ENCODE data around the gene PHKA2.

Gene PHKA2

DNA sequence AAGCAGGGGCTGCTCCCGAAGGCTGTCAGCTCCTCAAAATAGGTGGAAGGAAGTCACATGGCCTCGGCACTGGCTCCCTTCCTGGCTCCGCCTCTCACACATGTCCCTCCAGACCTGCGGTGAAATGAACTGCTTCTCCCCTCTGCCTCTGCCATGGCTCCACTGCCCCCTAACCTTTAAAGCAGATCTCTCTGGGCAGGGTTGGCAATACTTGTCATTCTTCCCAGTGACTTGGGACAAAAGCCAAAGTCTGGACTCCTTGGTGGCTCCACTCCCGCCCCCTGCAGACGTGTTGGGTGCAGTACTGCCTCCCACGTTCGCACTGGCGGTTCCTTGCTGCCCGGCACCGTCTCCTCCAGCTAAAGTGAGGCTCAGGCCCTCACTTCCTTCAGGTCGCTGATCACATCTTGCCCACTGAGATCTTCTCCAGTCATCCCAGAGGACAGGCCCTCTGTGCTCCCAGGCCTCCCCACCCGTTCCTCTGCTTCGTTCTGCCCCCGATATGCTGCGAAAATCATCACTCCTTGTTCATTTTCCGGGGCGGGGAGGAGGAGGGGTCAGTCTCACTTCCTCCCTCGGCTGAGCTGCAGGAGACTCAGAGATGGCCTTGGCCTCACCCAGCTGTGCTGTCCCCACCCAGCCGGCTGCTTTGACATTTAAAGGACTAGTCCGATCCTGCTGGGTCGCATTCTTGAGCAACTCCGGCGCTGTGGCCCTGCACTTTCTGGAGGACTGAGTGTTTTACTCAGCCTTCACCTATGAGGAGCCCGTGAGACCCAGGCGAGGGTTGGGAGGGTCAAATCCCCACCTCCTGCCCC is 97.4 kb downstream of the PHKA2 start:
- peak overlapping the region; percentile 83 for H3K27ac Mint-ChIP-seq
- peak overlapping the region; percentile 70 for H3K4me3 Mint-ChIP-seq
- no peaks in the 10 kb centered on the region for H3K36me3 Mint-ChIP-seq
- no peaks in the 10 kb centered on the region for H3K9me3 Mint-ChIP-seq
- CTCF ChIA-PET, result interaction anchor here (0.8 kb wide), 1 partner anchor 9 kb away, joined by 3 read pairs; no protein-coding TSS in a partner anchor
- peak; percentile 58 for DNase-seq
- H3K4me1 Mint-ChIP-seq, result peaks cover 32% of the 10 kb centered on the region
- H3K27me3 Mint-ChIP-seq, result no peaks in the 10 kb centered on the region

DNA sequence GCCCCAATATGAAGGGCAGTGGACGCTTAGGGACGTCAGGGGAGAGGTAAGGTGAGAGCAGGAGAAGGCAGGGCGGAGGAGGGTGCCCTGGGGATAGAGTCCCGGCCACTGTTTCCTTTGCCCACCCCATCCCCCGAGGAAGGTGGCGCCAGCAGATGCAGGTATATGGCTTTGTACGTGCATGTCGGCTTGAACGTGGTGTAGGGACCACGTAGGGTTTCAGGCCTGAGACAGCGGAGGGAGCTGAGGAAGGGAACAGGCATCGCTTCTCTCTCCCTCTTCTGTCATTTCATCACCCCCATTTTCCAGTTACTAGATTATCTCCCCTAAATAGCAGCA is 97.9 kb downstream of the PHKA2 start:
- peak overlapping the region; percentile 83 for H3K27ac Mint-ChIP-seq
- H3K4me3 Mint-ChIP-seq, result peak overlapping the region; percentile 70
- CTCF ChIA-PET, result no interaction called here
- H3K27me3 Mint-ChIP-seq, result no peaks in the 10 kb centered on the region
- no peaks in the 10 kb centered on the region for H3K9me3 Mint-ChIP-seq
- DNase-seq, result peak; percentile 28
- H3K4me1 Mint-ChIP-seq, result peaks cover 32% of the 10 kb centered on the region
- no peaks in the 10 kb centered on the region for H3K36me3 Mint-ChIP-seq

DNA sequence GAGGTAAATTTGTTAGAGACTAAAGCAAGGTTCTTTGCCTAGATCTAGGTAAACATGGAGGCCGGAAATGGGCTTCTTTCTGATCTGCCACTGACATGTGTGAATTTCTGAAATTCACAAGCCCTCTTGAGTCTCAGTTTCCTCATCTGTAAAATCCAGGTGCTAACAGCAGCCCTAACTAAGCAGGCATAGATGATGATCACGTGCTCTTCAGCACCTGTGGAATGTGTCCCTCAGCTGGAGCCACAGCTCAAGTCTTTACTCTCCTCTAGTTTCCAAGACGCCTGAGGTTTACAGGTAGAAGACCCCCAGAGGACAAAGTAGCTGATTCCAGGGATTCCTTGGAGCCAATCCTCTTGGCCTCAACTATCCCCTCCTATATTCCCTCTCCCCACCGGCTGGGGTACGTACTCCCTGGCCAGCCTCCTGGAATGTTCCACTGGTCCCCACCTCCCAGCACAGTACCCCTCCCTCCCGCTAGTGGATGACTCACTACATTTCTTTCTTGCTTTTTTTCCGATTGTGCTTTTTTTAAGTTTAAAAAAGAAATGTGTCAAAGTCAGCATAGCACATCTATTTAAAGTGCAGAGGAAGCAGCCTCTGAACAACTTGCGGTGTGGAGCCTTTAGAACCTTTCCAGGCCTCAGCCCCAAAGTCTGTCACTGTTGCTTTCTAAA is 98.4 kb downstream of the PHKA2 start:
- peak overlapping the region; percentile 70 for H3K4me3 Mint-ChIP-seq
- peaks cover 32% of the 10 kb centered on the region for H3K4me1 Mint-ChIP-seq
- DNase-seq, result no peak
- no peaks in the 10 kb centered on the region for H3K36me3 Mint-ChIP-seq
- CTCF ChIA-PET, result no interaction called here
- peak overlapping the region; percentile 83 for H3K27ac Mint-ChIP-seq
- no peaks in the 10 kb centered on the region for H3K27me3 Mint-ChIP-seq
- no peaks in the 10 kb centered on the region for H3K9me3 Mint-ChIP-seq

DNA sequence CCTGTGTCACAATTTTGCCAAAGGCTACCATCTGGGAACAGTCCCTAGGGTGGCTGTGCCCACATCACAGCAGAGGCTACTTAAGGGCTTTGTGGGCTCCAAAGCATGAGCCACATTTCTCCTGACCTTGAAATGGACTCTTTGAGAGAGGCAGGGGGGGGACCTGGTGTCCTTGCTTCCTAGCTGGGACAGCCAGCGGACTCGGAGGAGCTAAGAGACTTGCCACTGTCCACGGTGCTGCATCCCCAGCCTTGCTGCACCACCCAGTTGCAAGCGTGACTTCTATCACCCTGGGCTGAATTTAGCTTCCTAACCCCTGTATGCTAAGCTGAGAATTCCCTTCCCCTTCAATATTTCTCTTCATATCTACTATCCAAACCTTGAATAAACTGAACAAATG is 99.0 kb downstream of the PHKA2 start:
- no peaks in the 10 kb centered on the region for H3K9me3 Mint-ChIP-seq
- no peaks in the 10 kb centered on the region for H3K27me3 Mint-ChIP-seq
- DNase-seq, result no peak
- H3K36me3 Mint-ChIP-seq, result no peaks in the 10 kb centered on the region
- H3K4me3 Mint-ChIP-seq, result no peak overlapping the region
- H3K4me1 Mint-ChIP-seq, result peaks cover 31% of the 10 kb centered on the region
- H3K27ac Mint-ChIP-seq, result no peak overlapping the region
- CTCF ChIA-PET, result no interaction called here

DNA sequence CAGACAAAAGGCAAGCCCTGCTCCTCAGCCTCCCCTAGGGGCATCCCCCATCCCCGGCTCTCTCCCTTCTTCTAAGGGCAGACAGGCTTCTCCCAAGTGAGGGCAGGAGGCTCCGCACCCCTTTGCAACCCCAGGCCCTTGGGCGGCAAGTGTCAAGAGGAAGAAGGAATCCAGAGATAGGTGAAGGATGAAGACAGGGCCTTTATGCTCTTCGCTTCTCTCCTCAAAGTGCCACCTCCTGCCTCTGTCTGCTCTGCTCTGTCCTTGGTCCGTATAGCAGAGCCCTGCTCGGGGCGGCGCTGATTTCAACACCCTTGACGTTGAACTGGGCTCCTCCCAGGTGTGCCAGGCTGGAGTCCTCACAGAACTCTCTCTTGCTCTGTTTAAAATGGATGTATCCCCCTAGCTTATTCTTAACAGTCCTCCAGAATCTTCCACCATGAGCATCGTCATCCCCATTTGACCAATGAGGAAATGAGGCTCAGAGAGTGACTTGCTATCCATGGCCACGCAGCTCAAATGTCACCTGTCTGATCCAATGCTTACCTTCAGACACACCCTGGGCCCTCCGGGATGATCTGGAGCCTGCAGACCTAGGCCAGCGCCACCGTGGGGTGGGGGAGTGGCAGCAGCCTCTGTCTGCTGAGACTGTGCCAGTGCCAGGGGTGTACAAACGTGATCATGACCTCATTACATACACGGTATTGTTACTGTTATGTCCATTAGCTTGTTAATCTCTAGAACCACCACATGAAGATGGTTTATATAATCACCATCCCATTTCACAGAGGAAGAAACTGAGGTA is 99.8 kb downstream of the PHKA2 start:
- CTCF ChIA-PET, result no interaction called here
- Mint-ChIP-seq H3K4me1 (peaks cover 28% of the 10 kb centered on the region), H3K27ac (no peak overlapping the region), H3K4me3 (no peak overlapping the region), H3K36me3 (no peaks in the 10 kb centered on the region), H3K9me3 (no peaks in the 10 kb centered on the region), H3K27me3 (no peaks in the 10 kb centered on the region)
- no peak for DNase-seq

DNA sequence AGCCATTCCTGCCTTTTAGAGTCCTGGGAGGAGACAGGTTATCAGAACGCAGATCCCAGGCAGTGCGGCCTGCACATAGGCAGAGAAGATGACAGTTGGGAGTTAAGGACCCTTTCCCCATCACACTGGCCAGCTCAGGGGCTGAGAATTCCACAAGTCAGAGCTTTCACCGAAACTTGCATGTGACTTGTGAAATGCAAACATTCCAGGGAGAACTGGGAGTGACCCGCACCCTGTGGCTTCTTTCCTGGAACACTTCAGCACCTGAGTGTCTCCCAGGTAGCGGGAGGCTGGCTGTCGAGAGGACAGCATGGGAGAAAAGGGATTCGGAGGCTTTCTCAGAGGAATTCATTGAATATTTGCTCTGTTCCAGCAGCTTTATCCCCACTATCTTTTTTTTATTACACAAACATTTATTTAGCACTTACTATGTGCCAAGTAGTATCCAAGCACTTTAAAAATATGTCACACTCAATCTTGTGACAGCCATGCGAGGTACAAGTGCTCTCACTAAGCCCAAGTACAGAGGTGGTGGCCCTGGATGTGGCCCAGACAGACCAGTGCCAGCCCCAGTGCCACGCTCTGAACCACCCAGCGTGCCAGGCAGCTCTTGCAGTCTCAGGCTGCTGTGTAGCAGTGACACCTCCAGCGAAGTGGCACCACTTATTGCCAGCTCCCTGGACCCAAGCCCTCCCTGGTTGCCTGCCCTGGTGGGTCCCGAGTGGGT is 100.5 kb downstream of the PHKA2 start:
- DNase-seq, result no peak
- CTCF ChIA-PET, result no interaction called here
- Mint-ChIP-seq H3K4me3 (no peak overlapping the region), H3K27me3 (no peaks in the 10 kb centered on the region), H3K36me3 (no peaks in the 10 kb centered on the region), H3K27ac (no peak overlapping the region), H3K9me3 (no peaks in the 10 kb centered on the region), H3K4me1 (peaks cover 28% of the 10 kb centered on the region)

DNA sequence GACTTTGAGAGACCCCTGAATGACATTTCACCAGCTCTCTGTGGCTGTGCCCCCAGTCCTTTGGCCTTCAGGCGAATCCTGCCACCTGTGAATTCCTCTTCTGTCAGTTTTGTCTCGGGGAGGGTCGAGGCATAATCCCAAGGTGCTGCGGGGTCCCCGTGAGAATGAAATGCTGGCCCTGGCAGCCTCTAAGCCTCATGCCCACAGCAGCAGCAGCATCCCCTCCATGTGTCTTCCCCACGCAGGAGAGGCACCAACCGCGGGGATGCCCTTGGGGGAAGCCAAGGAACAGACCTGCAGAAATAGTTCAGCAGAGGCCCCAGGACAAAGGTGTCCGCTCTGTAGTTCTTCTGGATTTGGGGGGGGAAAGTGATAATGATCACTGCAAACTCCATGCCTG is 104.8 kb downstream of the PHKA2 start:
- DNase-seq, result no peak
- no peak overlapping the region for H3K27ac Mint-ChIP-seq
- H3K27me3 Mint-ChIP-seq, result peaks cover 4% of the 10 kb centered on the region
- no peaks in the 10 kb centered on the region for H3K4me1 Mint-ChIP-seq
- H3K36me3 Mint-ChIP-seq, result no peaks in the 10 kb centered on the region
- H3K4me3 Mint-ChIP-seq, result no peak overlapping the region
- no peaks in the 10 kb centered on the region for H3K9me3 Mint-ChIP-seq
- CTCF ChIA-PET, result interaction anchor here (0.6 kb wide), 1 partner anchor 87 kb away, joined by 3 read pairs; no protein-coding TSS in a partner anchor

DNA sequence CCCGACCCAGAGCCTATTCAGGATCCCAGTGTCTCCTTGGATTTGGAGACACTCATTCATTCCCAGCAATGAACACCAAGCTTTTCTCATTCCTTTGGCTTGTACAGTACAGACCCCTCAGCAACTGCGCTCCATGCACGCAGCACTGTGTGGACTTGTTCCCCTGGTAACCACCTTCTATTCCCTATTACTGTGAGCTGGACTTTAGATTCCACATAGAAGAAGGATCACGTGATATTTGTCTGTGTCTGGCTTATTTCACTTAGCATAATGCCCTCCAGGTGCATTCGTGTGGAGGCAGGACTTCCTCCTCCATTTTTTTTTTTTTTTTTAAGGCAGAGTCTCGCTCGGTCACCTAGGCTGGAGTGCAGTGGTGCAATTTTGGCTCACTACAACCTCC is 106.4 kb downstream of the PHKA2 start:
- H3K4me1 Mint-ChIP-seq, result no peaks in the 10 kb centered on the region
- H3K36me3 Mint-ChIP-seq, result no peaks in the 10 kb centered on the region
- no peaks in the 10 kb centered on the region for H3K9me3 Mint-ChIP-seq
- no peak for DNase-seq
- peaks cover 4% of the 10 kb centered on the region for H3K27me3 Mint-ChIP-seq
- CTCF ChIA-PET, result interaction anchor here (1.2 kb wide), 1 partner anchor 9 kb away, joined by 3 read pairs; no protein-coding TSS in a partner anchor
- H3K27ac Mint-ChIP-seq, result no peak overlapping the region
- H3K4me3 Mint-ChIP-seq, result no peak overlapping the region

DNA sequence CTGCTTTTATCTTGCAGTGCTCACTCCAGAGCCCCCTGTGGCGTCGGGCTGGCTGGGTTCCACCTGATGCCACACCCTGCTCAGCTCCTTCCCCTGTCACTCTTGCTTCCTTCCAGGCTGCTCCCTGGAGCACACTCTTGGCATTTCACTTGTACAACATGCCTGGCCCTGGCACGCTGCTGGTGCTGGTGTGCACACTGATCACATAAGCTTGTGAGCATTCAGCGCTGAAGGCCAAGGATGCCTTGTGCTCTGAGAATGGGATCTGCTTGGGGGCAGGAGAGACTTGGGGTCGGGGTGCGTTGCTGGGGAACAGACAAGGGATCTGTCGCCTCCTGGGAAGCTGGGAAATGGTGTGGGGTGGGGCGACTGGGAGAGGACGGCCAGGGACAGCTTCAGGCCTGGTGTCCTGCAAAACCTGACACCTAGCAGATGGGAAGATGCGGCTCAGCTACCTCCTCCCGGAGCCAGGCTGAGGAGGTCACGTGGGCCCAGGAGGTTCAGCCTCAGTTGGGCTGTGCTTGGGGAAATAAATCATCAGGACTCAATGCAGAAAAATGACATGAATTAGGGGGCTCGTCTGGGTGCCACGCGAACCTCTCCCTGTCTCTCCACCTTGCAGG is 108.5 kb downstream of the PHKA2 start:
- H3K27ac Mint-ChIP-seq, result no peak overlapping the region
- no peak overlapping the region for H3K4me3 Mint-ChIP-seq
- no peaks in the 10 kb centered on the region for H3K9me3 Mint-ChIP-seq

DNA sequence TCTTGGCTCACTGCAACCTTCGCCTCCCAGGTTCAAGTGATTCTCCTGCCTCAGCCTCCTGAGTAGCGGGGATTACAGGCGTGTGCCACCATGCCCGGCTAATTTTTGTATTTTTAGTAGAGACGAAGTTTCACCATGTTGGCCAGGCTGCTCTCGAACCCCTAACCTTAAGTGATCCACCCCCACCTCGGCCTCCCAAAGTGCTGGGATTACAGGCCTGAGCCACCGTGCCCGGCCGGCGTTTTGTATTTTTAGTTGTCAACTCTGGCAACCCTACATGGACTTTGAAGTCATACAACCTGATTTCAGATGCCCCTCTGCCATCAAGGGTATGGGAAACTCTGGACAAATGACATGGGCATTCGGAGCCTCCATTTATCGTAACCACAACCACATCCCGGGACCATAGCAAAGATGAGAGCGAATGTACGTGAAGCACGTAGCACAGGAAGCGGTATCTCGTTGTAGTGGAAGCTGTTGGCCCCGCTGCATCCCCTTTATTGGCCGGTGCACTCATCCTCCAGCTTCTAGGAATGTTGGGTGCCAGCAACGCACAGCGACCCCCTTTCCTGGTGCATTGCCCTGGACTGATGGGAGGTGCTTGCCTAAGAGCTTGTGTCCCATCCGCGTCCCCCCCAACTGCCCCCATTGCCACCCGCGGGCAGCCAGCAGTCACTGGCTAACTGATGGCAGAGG is 109.2 kb downstream of the PHKA2 start:
- no peak for DNase-seq
- Mint-ChIP-seq H3K36me3 (no peaks in the 10 kb centered on the region), H3K4me3 (no peak overlapping the region), H3K27me3 (peaks cover 4% of the 10 kb centered on the region), H3K4me1 (no peaks in the 10 kb centered on the region), H3K27ac (no peak overlapping the region), H3K9me3 (no peaks in the 10 kb centered on the region)
- CTCF ChIA-PET, result no interaction called here

More for the DNA sequence above, 108.5 kb downstream of the PHKA2 start:
- no peaks in the 10 kb centered on the region for H3K36me3 Mint-ChIP-seq
- CTCF ChIA-PET, result no interaction called here
- H3K4me1 Mint-ChIP-seq, result no peaks in the 10 kb centered on the region
- H3K27me3 Mint-ChIP-seq, result peaks cover 4% of the 10 kb centered on the region
- no peak for DNase-seq

DNA sequence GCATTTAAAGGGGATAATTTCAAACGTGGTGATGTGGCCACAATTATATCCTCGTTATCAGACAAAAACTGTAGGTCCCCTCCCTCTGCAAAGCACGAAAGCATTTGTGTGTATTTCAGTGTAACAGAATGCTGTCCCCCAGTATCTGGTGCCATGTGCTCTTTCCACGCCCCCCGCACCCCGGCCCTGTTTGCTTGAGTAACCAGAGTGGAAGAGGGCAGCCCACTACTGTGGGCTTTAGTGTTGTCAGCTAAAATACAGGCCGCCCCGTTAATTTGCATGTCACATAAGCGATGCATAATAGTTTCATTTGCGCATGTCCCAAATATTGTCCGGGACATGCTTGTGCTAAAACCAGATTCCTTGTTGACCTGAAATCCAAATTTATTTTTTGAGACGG is 110.1 kb downstream of the PHKA2 start:
- no peaks in the 10 kb centered on the region for H3K4me1 Mint-ChIP-seq
- H3K4me3 Mint-ChIP-seq, result no peak overlapping the region
- H3K27me3 Mint-ChIP-seq, result peaks cover 4% of the 10 kb centered on the region
- CTCF ChIA-PET, result no interaction called here
- DNase-seq, result no peak
- no peak overlapping the region for H3K27ac Mint-ChIP-seq
- no peaks in the 10 kb centered on the region for H3K9me3 Mint-ChIP-seq
- no peaks in the 10 kb centered on the region for H3K36me3 Mint-ChIP-seq

DNA sequence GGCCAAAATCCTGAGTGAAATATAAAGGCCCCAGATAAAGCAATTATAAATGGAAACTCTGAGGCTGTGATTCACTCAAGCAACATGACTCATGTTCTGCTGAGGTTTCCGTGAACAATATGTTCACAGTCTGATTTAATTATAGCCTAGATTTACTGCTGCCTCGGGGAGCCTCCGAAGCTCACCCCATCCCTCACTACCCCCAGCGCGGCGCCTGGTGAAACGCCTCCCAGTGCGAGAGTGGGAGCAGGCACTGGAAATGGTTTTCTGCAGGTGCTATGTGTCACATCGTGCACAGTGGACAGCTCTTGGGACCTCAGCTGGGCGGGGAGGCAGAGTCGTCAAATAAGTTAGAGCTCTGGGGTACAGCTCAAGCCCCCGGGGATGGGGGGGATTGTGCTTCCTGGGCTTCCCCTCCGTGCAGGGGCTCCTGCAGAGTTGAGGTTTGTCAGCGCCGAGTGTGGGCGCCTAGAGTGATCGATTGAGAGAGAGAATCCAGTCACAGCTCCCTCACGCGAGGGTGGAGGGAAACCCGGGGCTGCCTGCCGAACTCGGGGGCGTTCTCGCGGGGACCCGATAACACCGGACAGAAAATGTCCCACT is 110.6 kb downstream of the PHKA2 start:
- no peaks in the 10 kb centered on the region for H3K9me3 Mint-ChIP-seq
- no peaks in the 10 kb centered on the region for H3K4me1 Mint-ChIP-seq
- DNase-seq, result no peak
- H3K27me3 Mint-ChIP-seq, result peaks cover 4% of the 10 kb centered on the region
- CTCF ChIA-PET, result no interaction called here
- H3K27ac Mint-ChIP-seq, result no peak overlapping the region
- H3K36me3 Mint-ChIP-seq, result no peaks in the 10 kb centered on the region
- H3K4me3 Mint-ChIP-seq, result no peak overlapping the region

DNA sequence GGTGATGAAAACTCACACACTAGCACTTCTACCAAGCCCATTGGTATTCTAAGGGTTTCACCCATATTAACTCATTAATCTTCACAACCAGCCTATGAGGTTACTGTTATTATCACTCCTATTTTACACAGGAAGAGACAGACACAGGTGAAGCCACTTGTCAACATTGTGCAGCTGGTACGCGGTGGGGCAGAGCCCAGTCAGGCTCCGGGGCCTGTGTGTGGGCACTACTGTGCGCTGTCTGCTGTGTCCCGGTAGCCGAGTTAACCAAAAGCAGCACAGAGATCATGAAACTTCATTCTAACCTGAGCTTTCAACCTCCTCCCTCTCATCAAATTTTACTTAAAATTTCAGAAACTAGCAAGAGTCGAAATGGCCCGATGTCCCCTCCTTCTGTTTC is 111.3 kb downstream of the PHKA2 start:
- H3K27ac Mint-ChIP-seq, result no peak overlapping the region
- H3K4me1 Mint-ChIP-seq, result no peaks in the 10 kb centered on the region
- no peaks in the 10 kb centered on the region for H3K36me3 Mint-ChIP-seq
- DNase-seq, result no peak
- CTCF ChIA-PET, result no interaction called here
- H3K9me3 Mint-ChIP-seq, result no peaks in the 10 kb centered on the region
- peaks cover 4% of the 10 kb centered on the region for H3K27me3 Mint-ChIP-seq
- H3K4me3 Mint-ChIP-seq, result no peak overlapping the region

Measured in activated naive CD4-positive, alpha-beta T cell treated with anti-CD3 and anti-CD28 coated beads, Interleukin-2, amount 10 ng/mL, durations not matched to agents 7 days and 5 days (primary cell).